Activated CD4-positive, alpha-beta T cell treated with anti-CD3 and anti-CD28 coated beads for 36 hours (primary cell): ENCODE data around the gene MACROD1. TPM values are rescaled to one million over a fixed set of nuclear protein-coding genes. Genes with fewer than 3 reads are reported as not detected.

Source experiments
- ATAC-seq: fragments of 200-7000 bp; cut with Tn5 transposase; one replicate; pipeline ENCODE4 v1.10.0; 2021; ENCODE audit warnings: mild to moderate bottlenecking, moderate library complexity
- CTCF ChIA-PET: fragments of 350-600 bp; sonication (Branson Sonifier 250); formaldehyde crosslinking; loops from one replicate; lab custom pipeline; 2021; ENCODE audit warnings: antibody characterized with exemption; lab: Charles Lee
- POLR2A ChIA-PET: fragments of 350-600 bp; sonication (Branson Sonifier 250); formaldehyde crosslinking; loops from one replicate; lab custom pipeline; 2021; ENCODE audit warnings: antibody characterized with exemption, inconsistent platforms; lab: Charles Lee
- DNase-seq: peaks from one replicate; pipeline ENCODE4 v3.0.0-alpha.2; 2020
- H3K27ac Mint-ChIP-seq: one replicate; pipeline ENCODE4 v1.8.0; 2021; ENCODE audit warnings: mixed read lengths
- H3K27me3 Mint-ChIP-seq: one replicate; pipeline ENCODE4 v1.8.0; 2021; ENCODE audit warnings: mixed read lengths
- H3K36me3 Mint-ChIP-seq: one replicate; pipeline ENCODE4 v1.8.0; 2021; ENCODE audit warnings: low read depth, mixed read lengths
- H3K4me1 Mint-ChIP-seq: one replicate; pipeline ENCODE4 v1.8.0; 2021; ENCODE audit warnings: mixed read lengths
- H3K4me3 Mint-ChIP-seq: one replicate; pipeline ENCODE4 v1.8.0; 2021; ENCODE audit warnings: mild to moderate bottlenecking, moderate library complexity, mixed read lengths
- H3K9me3 Mint-ChIP-seq: one replicate; pipeline ENCODE4 v1.8.0; 2021; ENCODE audit warnings: low read depth, mixed read lengths
- intact Hi-C, 2 experiments: fragments of 100-400 bp; cut with DNase I in 1 of 2; cut with micrococcal nuclease in 1 of 2; formaldehyde crosslinking; loops; one replicate each; pipeline versions ENCODE4 v1.14.2 to v1.15.1; 2022 to 2024; cut with DNase I, micrococcal nuclease
- total RNA-seq, 2 experiments: library from RNA; stranded (reverse); gene quantifications; one replicate each; pipeline ENCODE4 v1.2.3, GENCODE V29; 2021

The MACROD1 gene
- total RNA-seq, result 10 to 100 TPM; 26.4 to 28.6 TPM

GRCh38 chr11:64165842-64166635 lies at the start of gene MACROD1:
Gene MACROD1, minus strand, starts transcription at chr11:64166113. Its CDS starts 119 bp downstream, at chr11:64165994.
- Mint-ChIP-seq H3K9me3 (no peaks in the 10 kb centered on the region), H3K4me1 (peaks cover 9% of the 10 kb centered on the region), H3K4me3 (peak within 1 kb of the TSS; percentile 92), H3K27ac (peak within 1 kb of the TSS; percentile 83), H3K27me3 (no peaks in the 10 kb centered on the region), H3K36me3 (peaks cover 6% of the 10 kb centered on the region)
- peak; percentile 92 for DNase-seq
- ATAC-seq, result peak; percentile 94
- POLR2A ChIA-PET, result interaction anchor here (0.6 to 1.0 kb wide), 2 partner anchors 9 to 19 kb away, joined by 4 to 5 read pairs; no protein-coding TSS in a partner anchor
- intact Hi-C loops, result loop anchor here (2.0 to 5.0 kb wide), 7 partner anchors 19 to 399 kb away; partner anchors contain the start of genes FERMT3 (in 1 of the 2), MARK2 (in 1 of the 2), NAA40 (in 1 of the 2) and NUDT22 (in 1 of the 2)
- CTCF ChIA-PET, result interaction anchor here (0.6 to 1.3 kb wide), 6 partner anchors 13 to 304 kb away, joined by 3 to 5 read pairs (median 3); partner anchors contain the start of gene FERMT3

DNA sequence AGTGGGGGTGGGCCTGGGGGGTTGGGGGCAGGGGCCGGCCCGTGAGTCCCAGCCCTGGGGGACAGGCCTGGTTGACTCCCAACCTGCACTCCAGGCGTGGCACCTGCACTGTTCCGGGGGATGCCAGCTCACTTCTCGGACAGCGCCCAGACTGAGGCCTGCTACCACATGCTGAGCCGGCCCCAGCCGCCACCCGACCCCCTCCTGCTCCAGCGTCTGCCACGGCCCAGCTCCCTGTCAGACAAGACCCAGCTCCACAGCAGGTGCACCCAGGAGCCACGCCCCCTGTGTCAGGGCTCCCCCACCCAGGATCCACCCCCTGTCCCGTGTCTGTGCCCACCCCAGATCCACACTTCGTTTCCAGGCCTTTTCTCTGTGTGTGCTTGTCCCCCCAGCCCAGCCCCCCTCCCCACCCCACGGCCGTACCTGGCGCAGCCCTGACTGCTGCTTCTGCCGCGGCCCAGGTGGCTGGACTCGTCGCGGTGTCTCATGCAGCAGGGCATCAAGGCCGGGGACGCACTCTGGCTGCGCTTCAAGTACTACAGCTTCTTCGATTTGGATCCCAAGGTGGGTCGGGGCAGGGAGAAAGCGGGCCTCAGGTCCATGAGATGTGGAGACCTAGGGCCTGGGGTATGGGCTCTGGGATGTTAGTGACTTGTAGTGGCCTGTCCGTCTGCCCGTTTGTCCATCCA lies 45.4 kb upstream of the MACROD1 start:
- peaks cover 72% of the 10 kb centered on the region for H3K36me3 Mint-ChIP-seq
- peaks cover 29% of the 10 kb centered on the region for H3K4me1 Mint-ChIP-seq
- DNase-seq (no peak), ATAC-seq (no peak)
- H3K27me3 Mint-ChIP-seq, result no peaks in the 10 kb centered on the region
- H3K4me3 Mint-ChIP-seq, result no peak overlapping the region
- intact Hi-C loops, result no loop called here
- no peaks in the 10 kb centered on the region for H3K9me3 Mint-ChIP-seq
- ChIA-PET POLR2A (interaction anchor here (0.7 kb wide), 1 partner anchor 12 kb away, joined by 3 read pairs; no protein-coding TSS in a partner anchor), CTCF (interaction anchor here (0.6 kb wide), 1 partner anchor 41 kb away, joined by 3 read pairs; no protein-coding TSS in a partner anchor)
- H3K27ac Mint-ChIP-seq, result no peak overlapping the region

- POLR2A ChIA-PET, result no interaction called here
- peaks cover 37% of the 10 kb centered on the region for H3K4me1 Mint-ChIP-seq
- CTCF ChIA-PET, result interaction anchor here (0.6 kb wide), 1 partner anchor 40 kb away, joined by 3 read pairs; no protein-coding TSS in a partner anchor
Measured at GRCh38 chr11:64210301-64211020, 44.5 kb upstream of the MACROD1 start.

GRCh38 chr11:64209563-64209843 lies 43.6 kb upstream of the MACROD1 start:
- ATAC-seq (no peak), DNase-seq (no peak)
- Mint-ChIP-seq H3K27ac (peak overlapping the region; percentile 99), H3K4me1 (peaks cover 36% of the 10 kb centered on the region), H3K9me3 (no peaks in the 10 kb centered on the region), H3K27me3 (no peaks in the 10 kb centered on the region), H3K4me3 (peak overlapping the region; percentile 90), H3K36me3 (peaks cover 72% of the 10 kb centered on the region)
- ChIA-PET POLR2A (no interaction called here), CTCF (interaction anchor here (7.3 kb wide), 1 partner anchor 93 kb away, joined by 111 read pairs; the partner anchor contains the start of genes CATSPERZ and ESRRA)
- intact Hi-C loops, result loop anchor here in 1 of 2 experiments (5.0 kb wide), 1 partner anchor 33 kb away; the partner anchor contains the start of gene FKBP2

More at GRCh38 chr11:64210301-64211020, 44.5 kb upstream of the MACROD1 start:
- H3K27ac Mint-ChIP-seq, result no peak overlapping the region
- no peaks in the 10 kb centered on the region for H3K9me3 Mint-ChIP-seq
- intact Hi-C loops, result no loop called here
- no peak for ATAC-seq
- H3K4me3 Mint-ChIP-seq, result no peak overlapping the region
- no peaks in the 10 kb centered on the region for H3K27me3 Mint-ChIP-seq
- no peak for DNase-seq
- H3K36me3 Mint-ChIP-seq, result peaks cover 77% of the 10 kb centered on the region

DNA sequence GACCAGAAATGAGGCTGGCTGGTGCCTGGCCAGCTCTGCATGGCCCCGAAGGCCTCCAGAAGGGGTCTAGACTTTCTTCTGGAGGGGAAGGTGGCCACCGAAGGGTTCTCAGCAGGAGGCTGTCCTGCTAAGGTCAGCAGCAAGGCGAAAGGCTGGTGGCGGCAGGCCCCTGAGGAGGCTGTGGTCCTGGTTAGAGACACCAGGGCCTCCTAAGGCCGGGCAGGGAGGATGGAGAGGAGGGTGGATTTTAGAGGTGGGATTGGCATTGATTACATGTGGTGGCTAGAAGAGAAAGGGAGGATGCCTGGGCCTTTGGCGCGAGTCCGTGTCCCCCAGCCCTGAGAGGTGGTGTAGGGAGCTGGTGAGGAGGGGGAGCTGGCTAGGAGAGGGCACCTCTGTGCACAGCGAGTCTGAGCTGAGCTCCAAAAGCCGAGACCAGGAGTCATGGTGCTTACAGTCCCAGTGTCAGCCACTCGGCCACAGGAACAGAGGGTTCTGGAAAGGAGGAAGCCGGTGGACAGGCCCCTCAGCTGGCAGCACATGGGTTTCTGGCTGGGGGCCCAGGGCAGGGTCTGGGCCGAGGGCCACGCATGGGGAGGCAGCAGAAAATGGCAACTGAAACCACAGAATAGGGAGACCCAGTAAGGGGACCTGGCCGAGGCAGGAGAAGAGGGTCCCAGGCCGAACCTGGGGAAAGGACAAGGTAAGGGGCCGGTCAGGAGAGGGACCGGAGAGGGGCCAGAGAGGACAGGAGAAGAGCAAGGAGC lies 43.1 kb upstream of the MACROD1 start:
- no peak for ATAC-seq
- H3K9me3 Mint-ChIP-seq, result no peaks in the 10 kb centered on the region
- DNase-seq, result no peak
- H3K27ac Mint-ChIP-seq, result peak overlapping the region; percentile 99
- POLR2A ChIA-PET, result interaction anchor here (1.4 to 3.7 kb wide), 4 partner anchors 8 to 24 kb away, joined by 3 to 24 read pairs (median 10); partner anchors contain the start of gene STIP1
- intact Hi-C loops, result loop anchor here in 1 of 2 experiments (5.0 kb wide), 1 partner anchor 33 kb away; the partner anchor contains the start of gene FKBP2
- no peaks in the 10 kb centered on the region for H3K27me3 Mint-ChIP-seq
- H3K4me3 Mint-ChIP-seq, result peak overlapping the region; percentile 90
- peaks cover 40% of the 10 kb centered on the region for H3K4me1 Mint-ChIP-seq
- peaks cover 74% of the 10 kb centered on the region for H3K36me3 Mint-ChIP-seq
- CTCF ChIA-PET, result interaction anchor here (0.7 to 7.3 kb wide), 4 partner anchors 15 to 94 kb away, joined by 3 to 111 read pairs (median 4); partner anchors contain the start of genes CATSPERZ, ESRRA, NUDT22 and TRPT1

DNA sequence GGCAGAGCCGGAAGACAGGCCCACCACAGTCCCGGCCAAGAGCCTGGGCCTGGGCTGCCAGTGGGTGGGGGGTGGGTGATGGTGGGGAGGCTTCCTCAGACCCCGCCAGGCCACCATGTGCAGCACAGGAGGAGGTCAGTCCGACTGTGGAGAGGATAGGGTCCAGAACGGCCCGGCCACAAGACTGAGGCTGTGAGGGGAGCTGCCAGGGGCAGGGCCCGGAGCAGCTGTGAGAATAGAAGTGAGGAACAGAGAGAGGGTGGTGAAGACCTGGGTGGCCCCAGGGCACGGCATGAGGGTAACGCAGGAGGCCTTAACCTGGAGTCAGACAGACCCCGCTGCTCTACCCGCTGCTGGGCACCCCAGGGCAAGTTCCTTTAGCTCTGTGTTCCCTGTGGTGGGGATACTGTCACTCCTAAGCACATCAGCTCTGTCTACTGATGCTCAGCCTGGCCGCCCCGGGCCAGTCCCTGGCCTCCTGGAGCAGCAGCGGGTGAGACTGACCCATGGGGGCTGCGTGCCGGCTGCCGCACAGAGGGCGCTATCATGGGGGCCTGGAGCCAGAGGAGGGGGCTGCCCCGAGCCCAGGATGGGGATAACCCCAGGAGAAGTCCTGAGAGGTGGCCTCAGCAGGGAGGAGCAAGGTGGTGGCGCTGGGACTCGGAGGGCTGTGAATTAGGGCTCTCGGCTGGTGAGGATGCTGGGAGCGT lies 42.3 kb upstream of the MACROD1 start:
- Mint-ChIP-seq H3K27ac (peak overlapping the region; percentile 99), H3K36me3 (peaks cover 75% of the 10 kb centered on the region), H3K4me1 (peaks cover 44% of the 10 kb centered on the region), H3K9me3 (no peaks in the 10 kb centered on the region), H3K4me3 (peak overlapping the region; percentile 90), H3K27me3 (no peaks in the 10 kb centered on the region)
- intact Hi-C loops, result loop anchor here in 1 of 2 experiments (5.0 kb wide), 1 partner anchor 34 kb away; the partner anchor contains the start of gene FKBP2
- no peak for DNase-seq
- ChIA-PET POLR2A (interaction anchor here (0.5 to 3.7 kb wide), 14 partner anchors 8 to 1637 kb away, joined by 3 to 28 read pairs (median 6); partner anchors contain the start of genes FKBP2, NUDT22, PRDX5 and STIP1), CTCF (interaction anchor here (0.6 to 7.3 kb wide), 11 partner anchors 14 to 208 kb away, joined by 3 to 111 read pairs (median 5); partner anchors contain the start of genes CATSPERZ, ESRRA, NUDT22 and STIP1)
- no peak for ATAC-seq

GRCh38 chr11:64207256-64208085 lies 41.6 kb upstream of the MACROD1 start:
- Mint-ChIP-seq H3K27ac (peak overlapping the region; percentile 99), H3K36me3 (peaks cover 80% of the 10 kb centered on the region), H3K27me3 (no peaks in the 10 kb centered on the region), H3K4me3 (peak overlapping the region; percentile 90), H3K4me1 (peaks cover 45% of the 10 kb centered on the region), H3K9me3 (no peaks in the 10 kb centered on the region)
- DNase-seq (peak; percentile 92), ATAC-seq (peak; percentile 75)
- intact Hi-C loops, result loop anchor here (1.0 to 5.0 kb wide), 12 partner anchors 18 to 135 kb away; partner anchors contain the start of genes FKBP2 (in 2 of the 2), DNAJC4 (in 1 of the 2), ESRRA (in 1 of the 2) and GPR137 (in 1 of the 2)
- ChIA-PET POLR2A (interaction anchor here (0.5 to 3.7 kb wide), 16 partner anchors 9 to 1637 kb away, joined by 3 to 28 read pairs (median 6); partner anchors contain the start of genes FKBP2, NUDT22, PRDX5 and STIP1), CTCF (interaction anchor here (0.6 to 7.3 kb wide), 16 partner anchors 10 to 369 kb away, joined by 3 to 111 read pairs (median 5); partner anchors contain the start of genes CATSPERZ, ESRRA, MARK2 and NUDT22)

GRCh38 chr11:64206457-64207255 lies 40.7 kb upstream of the MACROD1 start, which contains the start of gene FERMT3:
Gene FERMT3, plus strand, starts transcription at chr11:64206721. Its CDS starts 644 bp downstream, at chr11:64207365.
- H3K36me3 Mint-ChIP-seq, result peaks cover 79% of the 10 kb centered on the region

More at GRCh38 chr11:64206457-64207255, 40.7 kb upstream of the MACROD1 start, which contains the start of gene FERMT3:
- peak; percentile 70 for ATAC-seq
- peak; percentile 90 for DNase-seq
- CTCF ChIA-PET, result interaction anchor here (0.5 to 7.3 kb wide), 15 partner anchors 11 to 368 kb away, joined by 3 to 111 read pairs (median 5); partner anchors contain the start of genes CATSPERZ, ESRRA, MARK2 and NUDT22
- POLR2A ChIA-PET, result interaction anchor here (0.6 to 3.7 kb wide), 11 partner anchors 18 to 125 kb away, joined by 4 to 28 read pairs (median 7); partner anchors contain the start of genes FKBP2, NUDT22, PRDX5 and STIP1
- Mint-ChIP-seq H3K27me3 (no peaks in the 10 kb centered on the region), H3K4me1 (peaks cover 45% of the 10 kb centered on the region), H3K27ac (peak within 1 kb of the TSS; percentile 99), H3K4me3 (peak within 1 kb of the TSS; percentile 90), H3K9me3 (no peaks in the 10 kb centered on the region)
- intact Hi-C loops, result loop anchor here (1.0 to 5.0 kb wide), 13 partner anchors 19 to 232 kb away; partner anchors contain the start of genes ESRRA (in 2 of the 2), FKBP2 (in 2 of the 2), COX8A (in 1 of the 2) and DNAJC4 (in 1 of the 2)
